Osteoblast (primary cell): ENCODE data around the gene ZDHHC11. TPM values are rescaled to one million over a fixed set of nuclear protein-coding genes. Genes with fewer than 3 reads are reported as not detected.
"Not testable (repeated sequence)": the region's sequence is repeated elsewhere in the genome, so short reads cannot be mapped to it uniquely, and the experiment has no call there.

Experiments used
- DNase-seq: peaks from one replicate; pipeline ENCODE4 v3.0.0; 2011; ENCODE audit warnings: low spot score, mixed read lengths; ENCODE audit not compliant: insufficient read length; ENCODE audit errors: missing footprints
- H2AFZ ChIP-seq: 2 replicates; pipeline ENCODE4 v1.6.0; 2011; ENCODE audit warnings: mild to moderate bottlenecking, low read length
- H3K27ac ChIP-seq: 2 replicates; pipeline ENCODE4 v1.5.1; 2011; ENCODE audit warnings: mild to moderate bottlenecking, low read depth, low read length, moderate library complexity
- H3K27me3 ChIP-seq: 2 replicates; pipeline ENCODE4 v1.6.0; 2012; ENCODE audit warnings: mild to moderate bottlenecking, control low read depth, inconsistent platforms, low read length, moderate library complexity; ENCODE audit not compliant: insufficient read depth
- H3K36me3 ChIP-seq: 2 replicates; pipeline ENCODE4 v1.5.1; 2011; ENCODE audit warnings: mild to moderate bottlenecking, low read length, control low read depth, moderate library complexity; ENCODE audit not compliant: insufficient read depth
- H3K4me1 ChIP-seq: 2 replicates; pipeline ENCODE4 v1.5.1; 2011; ENCODE audit warnings: mild to moderate bottlenecking, low read length, control low read depth, moderate library complexity; ENCODE audit not compliant: insufficient read depth
- H3K4me2 ChIP-seq: 2 replicates; pipeline ENCODE4 v1.6.0; 2011; ENCODE audit warnings: mild to moderate bottlenecking, low read length; ENCODE audit not compliant: insufficient read depth
- H3K4me3 ChIP-seq: fragments of 200-600 bp; sonication (generic); 3 replicates; pipeline ENCODE4 v1.5.1; 2012; ENCODE audit warnings: mild to moderate bottlenecking, low read length, inconsistent platforms; ENCODE audit not compliant: insufficient read depth
- H3K79me2 ChIP-seq: 2 replicates; pipeline ENCODE4 v1.6.0; 2012; ENCODE audit warnings: mild to moderate bottlenecking, low read length, control low read depth, inconsistent platforms; ENCODE audit not compliant: insufficient read depth
- H3K9me3 ChIP-seq: 2 replicates; pipeline ENCODE4 v1.5.1; 2011; ENCODE audit warnings: low read depth, low read length, control low read depth
- H4K20me1 ChIP-seq: 2 replicates; pipeline ENCODE4 v1.6.0; 2012; ENCODE audit warnings: mild to moderate bottlenecking, low read length, control low read depth; ENCODE audit not compliant: insufficient read depth
- total RNA-seq: library from RNA; depleted of rRNA; stranded (reverse); fragments of >200 nt; gene quantifications from 2 replicates; pipeline ENCODE4 v1.2.3, GENCODE V29; 2012

ZDHHC11 gene
- total RNA-seq, 1 donor = 1.8 TPM

DNA sequence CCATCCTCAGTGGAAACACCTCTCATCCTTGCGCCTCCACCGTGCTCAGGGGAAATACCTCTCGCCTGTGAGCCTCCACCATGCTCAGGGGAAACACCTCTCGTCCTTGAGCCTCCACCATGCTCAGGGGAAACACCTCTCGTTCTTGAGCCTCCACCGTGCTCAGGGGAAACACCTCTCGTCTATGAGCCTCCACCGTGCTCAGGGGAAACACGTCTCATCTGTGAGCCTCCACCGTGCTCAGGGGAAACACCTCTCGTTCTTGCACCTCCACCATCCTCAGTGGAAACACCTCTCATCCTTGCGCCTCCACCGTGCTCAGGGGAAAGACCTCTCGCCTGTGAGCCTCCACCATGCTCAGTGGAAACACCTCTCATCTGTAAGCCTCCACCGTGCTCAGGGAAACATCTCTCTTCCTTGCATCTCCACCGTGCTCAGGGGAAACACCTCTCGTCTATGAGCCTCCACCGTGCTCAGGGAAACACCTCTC lies 4.1 kb downstream of the ZDHHC11 start:
- not testable (repeated sequence) for DNase-seq, H3K79me2 ChIP-seq, H2AFZ ChIP-seq, H3K9me3 ChIP-seq, H3K4me1 ChIP-seq, H3K27me3 ChIP-seq, H3K4me3 ChIP-seq, H3K27ac ChIP-seq, H3K4me2 ChIP-seq, H4K20me1 ChIP-seq, H3K36me3 ChIP-seq

DNA sequence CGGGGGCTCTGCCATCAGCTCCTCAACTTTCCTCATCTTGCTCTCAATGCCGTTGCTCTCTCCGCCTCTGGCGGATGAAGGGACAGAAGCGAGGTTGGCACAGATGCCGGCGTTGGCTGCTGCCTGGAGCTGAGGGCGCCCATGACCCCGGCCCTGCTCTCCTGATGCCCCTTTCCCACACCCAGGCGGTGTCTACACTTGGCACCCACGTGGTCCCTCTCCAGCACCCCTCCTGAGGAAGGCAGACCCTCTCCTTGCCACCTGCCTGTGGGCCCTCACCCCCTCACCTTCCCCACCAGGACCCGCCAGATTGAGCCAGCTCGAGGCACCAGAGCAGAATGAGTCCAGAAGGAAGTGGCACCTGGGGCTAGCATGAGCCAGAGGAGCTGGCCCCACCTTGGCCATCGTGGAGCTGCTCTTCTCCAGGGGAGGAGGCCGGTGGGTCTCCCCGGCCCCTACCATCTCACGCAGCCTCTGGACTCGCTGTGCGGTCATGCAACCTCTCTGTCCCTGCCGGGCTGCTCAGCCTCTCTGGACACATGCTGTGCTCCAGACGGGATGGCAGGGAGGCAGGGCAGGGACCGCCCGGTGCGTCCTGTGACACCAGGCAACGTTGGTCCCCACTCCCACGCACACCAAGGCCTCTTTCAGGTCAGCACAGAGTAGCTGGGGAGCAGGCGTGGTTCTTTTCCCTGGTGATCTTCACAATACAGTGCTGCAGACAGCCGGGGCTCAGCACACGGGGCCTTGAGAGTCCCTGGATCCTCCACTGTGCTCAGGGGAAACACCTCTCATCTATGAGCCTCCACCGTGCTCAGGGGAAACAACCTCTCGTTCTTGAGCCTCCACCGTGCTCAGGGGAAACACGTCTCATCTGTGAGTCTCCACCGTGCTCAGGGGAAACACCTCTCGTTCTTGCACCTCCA lies 4.8 kb downstream of the ZDHHC11 start:
- not testable (repeated sequence) for H3K36me3 ChIP-seq, H4K20me1 ChIP-seq, H3K9me3 ChIP-seq, DNase-seq, H3K4me3 ChIP-seq, H3K4me2 ChIP-seq, H3K27ac ChIP-seq, H2AFZ ChIP-seq, H3K4me1 ChIP-seq, H3K79me2 ChIP-seq, H3K27me3 ChIP-seq

DNA sequence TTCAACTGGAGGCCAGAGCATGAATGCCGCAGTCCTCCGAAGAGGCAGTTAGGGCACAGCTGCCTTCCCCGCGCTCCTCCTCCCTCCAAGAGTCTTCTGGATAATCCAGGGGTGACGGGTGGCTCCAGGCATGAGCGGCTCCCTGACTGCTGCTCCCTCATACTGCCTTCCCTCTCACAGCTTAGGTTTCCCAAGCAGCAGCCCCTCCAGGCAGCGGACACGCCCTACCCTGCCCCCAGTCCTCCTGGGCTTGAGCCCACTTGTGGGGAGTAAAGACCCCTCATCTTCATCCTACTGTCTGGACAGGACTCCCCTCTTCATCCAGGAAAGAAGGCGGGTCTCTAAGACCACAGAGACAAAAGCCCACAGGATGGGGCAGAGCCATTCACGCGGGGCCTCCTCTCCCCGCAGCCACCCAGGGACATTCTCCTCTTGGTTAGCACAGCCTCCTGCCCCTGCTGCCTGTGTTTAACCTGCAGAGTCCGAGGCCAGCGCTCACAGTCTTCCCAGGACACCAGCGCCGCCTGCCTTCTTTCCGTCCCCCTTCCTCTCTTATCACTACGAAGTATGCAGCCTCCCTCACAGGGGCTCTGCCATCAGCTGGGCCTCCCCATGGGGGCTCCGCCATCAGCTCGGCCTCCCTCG lies 5.6 kb downstream of the ZDHHC11 start:
- not testable (repeated sequence) for DNase-seq, H3K9me3 ChIP-seq, H3K4me2 ChIP-seq, H2AFZ ChIP-seq, H3K36me3 ChIP-seq, H4K20me1 ChIP-seq, H3K79me2 ChIP-seq, H3K27ac ChIP-seq, H3K27me3 ChIP-seq, H3K4me3 ChIP-seq, H3K4me1 ChIP-seq

DNA sequence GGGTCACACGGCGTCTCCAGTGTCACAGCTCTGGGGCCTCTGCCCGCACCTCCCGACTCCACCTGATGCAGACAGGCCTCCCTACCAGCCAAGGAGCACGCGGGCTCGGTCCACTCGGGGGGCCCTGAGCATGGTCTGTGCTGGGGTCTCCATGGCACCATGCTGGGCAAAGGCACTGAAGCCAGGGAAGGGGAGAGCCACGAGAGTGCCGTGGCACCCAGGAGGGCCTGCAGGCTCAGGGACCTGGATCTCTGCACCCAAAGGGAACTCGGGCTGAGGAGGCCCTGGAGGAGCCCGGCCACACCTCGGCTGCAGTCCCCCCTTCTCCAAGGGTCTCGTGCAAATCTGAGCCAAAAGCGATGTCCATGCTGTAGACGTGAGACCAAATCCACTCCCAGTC lies 6.4 kb downstream of the ZDHHC11 start:
- H3K4me1 ChIP-seq, H3K4me3 ChIP-seq, H3K36me3 ChIP-seq, H3K79me2 ChIP-seq, H3K27ac ChIP-seq, H3K4me2 ChIP-seq, H3K27me3 ChIP-seq, H3K9me3 ChIP-seq, H4K20me1 ChIP-seq, H2AFZ ChIP-seq: not testable (repeated sequence)
- peak; percentile 43 for DNase-seq

DNA sequence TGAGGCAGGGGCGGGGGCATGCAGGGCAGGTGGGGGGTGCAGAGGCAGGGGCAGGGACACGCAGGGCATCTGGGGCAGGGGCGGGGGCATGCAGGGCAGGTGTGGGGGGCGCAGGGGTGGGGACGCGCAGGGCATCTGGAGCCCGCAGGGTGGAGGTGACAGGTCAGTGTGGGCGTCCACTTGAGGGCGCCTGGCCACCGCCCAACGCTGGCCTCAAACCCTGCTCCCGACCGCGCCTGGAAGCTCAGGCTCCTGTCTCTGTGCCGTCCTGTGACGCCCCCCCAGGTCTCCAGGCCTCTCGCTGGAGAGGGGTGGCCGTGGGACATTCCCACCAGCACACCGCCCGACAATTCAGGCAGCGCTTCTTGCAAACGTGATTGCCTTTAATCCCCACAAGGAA lies 6.9 kb downstream of the ZDHHC11 start:
- H3K27ac ChIP-seq, H2AFZ ChIP-seq, H3K79me2 ChIP-seq, H3K4me3 ChIP-seq, H4K20me1 ChIP-seq, H3K9me3 ChIP-seq, H3K4me1 ChIP-seq, H3K4me2 ChIP-seq, H3K27me3 ChIP-seq, H3K36me3 ChIP-seq: not testable (repeated sequence)
- DNase-seq = peak; percentile 35

DNA sequence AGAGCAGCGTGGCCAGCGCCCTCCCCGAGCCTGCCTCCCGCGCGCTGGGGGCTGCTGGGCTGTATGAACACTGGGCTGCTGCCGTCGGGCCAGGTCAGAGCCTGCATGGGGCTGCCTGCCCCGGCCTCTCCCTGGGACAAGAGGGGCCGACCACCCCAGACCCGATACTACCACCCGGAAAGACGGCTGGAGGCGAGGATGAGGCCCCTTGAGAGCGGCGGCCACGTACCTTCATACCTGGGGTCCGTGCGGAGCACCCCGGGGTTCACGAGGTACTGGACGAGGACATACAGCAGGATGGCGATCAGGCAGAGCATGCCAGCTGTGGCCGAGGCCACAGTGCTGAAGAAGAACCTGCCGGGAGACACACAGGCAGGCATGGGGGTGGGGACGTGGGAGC lies 7.4 kb downstream of the ZDHHC11 start:
- H3K27me3 ChIP-seq, H3K9me3 ChIP-seq, H3K4me1 ChIP-seq, H2AFZ ChIP-seq, H3K4me3 ChIP-seq, H3K27ac ChIP-seq, H3K36me3 ChIP-seq, H3K79me2 ChIP-seq, H4K20me1 ChIP-seq, DNase-seq, H3K4me2 ChIP-seq: not testable (repeated sequence)

DNA sequence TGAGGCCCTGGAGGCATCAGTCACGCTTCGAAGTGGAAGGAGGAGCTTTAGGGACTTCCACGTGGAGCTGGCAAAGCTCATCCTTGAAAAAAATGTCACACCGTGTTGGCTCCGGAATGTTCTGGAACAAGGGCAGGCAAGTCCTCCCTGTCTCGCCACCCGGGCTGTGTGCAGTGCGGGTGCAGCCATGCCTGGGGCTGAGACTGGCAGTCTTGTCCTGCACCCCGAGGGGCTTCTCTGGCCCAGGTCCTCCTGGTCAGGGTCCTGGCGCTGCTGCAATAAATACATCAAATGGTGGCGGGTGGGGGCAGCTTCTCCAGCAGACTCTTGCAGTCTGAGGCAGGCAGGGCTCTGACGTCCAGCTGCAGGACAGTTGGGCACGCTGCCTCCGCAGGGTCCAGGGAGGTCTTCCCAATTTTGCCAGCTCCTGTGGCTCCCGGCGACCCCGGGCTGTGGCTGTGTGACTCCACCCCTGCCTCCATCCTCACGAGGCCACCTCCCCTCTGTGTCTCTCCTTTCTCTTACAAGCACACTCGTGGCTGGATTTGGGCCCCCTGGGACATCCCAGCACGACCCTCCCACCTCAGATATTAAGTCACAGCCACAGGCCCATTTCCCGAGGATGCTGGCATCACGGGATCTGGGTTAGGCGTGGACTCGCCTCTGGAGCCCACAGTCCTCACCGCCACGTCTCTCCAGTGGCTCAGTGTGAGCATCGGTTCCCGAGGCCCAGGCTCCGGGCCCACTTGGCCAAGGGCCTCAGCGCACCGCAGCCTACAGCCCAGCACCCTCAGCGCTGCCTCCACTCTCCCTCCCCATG lies 8.2 kb downstream of the ZDHHC11 start:
- not testable (repeated sequence) for H4K20me1 ChIP-seq, H3K4me2 ChIP-seq, H3K27ac ChIP-seq, DNase-seq, H3K79me2 ChIP-seq, H2AFZ ChIP-seq, H3K4me1 ChIP-seq, H3K9me3 ChIP-seq, H3K27me3 ChIP-seq, H3K4me3 ChIP-seq, H3K36me3 ChIP-seq

DNA sequence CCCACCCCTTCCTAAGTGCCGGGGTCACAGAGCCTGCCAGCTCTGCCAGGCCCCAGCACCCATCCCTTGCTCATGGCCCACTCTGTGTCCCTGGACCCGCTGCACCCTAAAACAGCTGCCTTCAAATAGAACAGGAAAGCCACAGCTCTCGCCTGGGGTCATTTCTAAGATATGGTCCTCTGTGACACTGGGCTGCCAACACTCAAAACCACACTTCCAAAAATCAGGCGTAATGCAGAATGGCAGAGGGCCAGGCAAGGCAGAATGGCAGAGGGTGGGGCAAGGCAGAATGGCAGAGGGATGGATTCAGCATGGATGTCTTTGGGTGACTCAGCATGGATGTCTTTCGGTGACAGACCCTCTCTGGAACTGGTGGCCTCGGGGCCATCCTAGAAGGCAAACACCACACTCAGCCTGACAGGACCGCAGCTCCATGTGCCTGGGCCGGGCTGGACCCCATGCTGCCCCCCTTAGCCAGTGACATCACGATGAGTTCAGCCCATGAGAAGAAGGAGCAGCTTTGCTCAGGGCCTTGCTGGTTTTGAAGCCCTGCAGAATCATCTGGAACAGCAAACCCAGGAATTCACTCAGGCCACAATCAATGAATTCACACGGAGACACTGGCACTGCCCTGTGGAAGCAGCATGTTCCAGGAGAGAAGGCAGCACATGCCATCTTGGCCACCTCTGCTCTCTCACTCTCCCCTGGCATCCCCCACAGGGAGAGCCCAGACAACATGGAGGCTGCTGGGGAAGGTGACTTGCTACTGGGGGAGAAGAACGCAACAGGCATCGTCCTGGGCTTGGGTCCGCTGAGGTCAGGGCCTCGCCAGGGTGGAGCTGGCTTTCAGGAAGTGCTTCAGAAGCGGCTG lies 9.0 kb downstream of the ZDHHC11 start:
- H3K9me3 ChIP-seq, H4K20me1 ChIP-seq, H3K4me2 ChIP-seq, H2AFZ ChIP-seq, H3K36me3 ChIP-seq, H3K27ac ChIP-seq, H3K79me2 ChIP-seq, H3K4me3 ChIP-seq, H3K27me3 ChIP-seq, H3K4me1 ChIP-seq: not testable (repeated sequence)
- peak; percentile 88 for DNase-seq
